GM23248 (cell line): Measurements from ENCODE around the gene GPHA2. TPM values are rescaled to one million over a fixed set of nuclear protein-coding genes. Genes with fewer than 3 reads are reported as not detected.
A peak's percentile ranks its signal among the peaks of the same experiment; 100 is the strongest.

ENCODE experiments used
- DNase-seq: peaks from one replicate; pipeline ENCODE4 v3.0.0-alpha.2; 2015
- H2AFZ ChIP-seq: fragments of 200-600 bp; sonication (generic); 2 replicates; pipeline ENCODE4 v1.6.1; 2016; ENCODE audit warnings: antibody characterized with exemption
- H3F3A ChIP-seq: fragments of 200-600 bp; sonication (generic); 2 replicates; pipeline ENCODE4 v1.6.1; 2016; ENCODE audit warnings: mild to moderate bottlenecking, antibody characterized with exemption, mixed run types; ENCODE audit not compliant: insufficient read depth
- H3K27ac ChIP-seq: fragments of 200-600 bp; sonication (generic); 2 replicates; pipeline ENCODE4 v1.5.1; 2016; ENCODE audit warnings: mild to moderate bottlenecking
- H3K27me3 ChIP-seq: fragments of 200-600 bp; sonication (generic); replicated peaks from 2 replicates; pipeline ENCODE4 v1.6.1; 2016; ENCODE audit warnings: mild to moderate bottlenecking; ENCODE audit not compliant: insufficient read depth
- H3K36me3 ChIP-seq: fragments of 200-600 bp; sonication (generic); 2 replicates; pipeline ENCODE4 v1.6.1; 2016; ENCODE audit warnings: low read depth, mild to moderate bottlenecking
- H3K4me1 ChIP-seq: fragments of 200-600 bp; sonication (generic); 2 replicates; pipeline ENCODE4 v1.6.1; 2016; ENCODE audit warnings: mild to moderate bottlenecking; ENCODE audit not compliant: insufficient read depth
- H3K4me2 ChIP-seq: fragments of 200-600 bp; sonication (generic); one replicate; pipeline ENCODE4 v1.6.1; 2016; ENCODE audit warnings: mild to moderate bottlenecking; ENCODE audit not compliant: unreplicated experiment
- H3K4me3 ChIP-seq: fragments of 200-600 bp; sonication (generic); 2 replicates; pipeline ENCODE4 v1.5.1; 2016; ENCODE audit warnings: mild to moderate bottlenecking
- H3K79me2 ChIP-seq: fragments of 200-600 bp; sonication (generic); 2 replicates; pipeline ENCODE4 v1.6.1; 2016; ENCODE audit warnings: mild to moderate bottlenecking; ENCODE audit not compliant: insufficient read depth
- H3K9ac ChIP-seq: fragments of 200-600 bp; sonication (generic); 2 replicates; pipeline ENCODE4 v1.6.1; 2016; ENCODE audit warnings: mild to moderate bottlenecking
- H3K9me2 ChIP-seq: fragments of 200-600 bp; sonication (generic); 2 replicates; pipeline ENCODE4 v1.6.1; 2016; ENCODE audit warnings: mixed run types, mild to moderate bottlenecking, moderate library complexity; ENCODE audit not compliant: insufficient read depth
- H3K9me3 ChIP-seq: fragments of 200-600 bp; sonication (generic); one replicate; pipeline ENCODE4 v1.6.1; 2017; ENCODE audit warnings: low read depth
- H4K20me1 ChIP-seq: fragments of 200-600 bp; sonication (generic); 2 replicates; pipeline ENCODE4 v1.6.0; 2016; ENCODE audit not compliant: insufficient read depth
- EZH2 ChIP-seq: fragments of 200-600 bp; sonication (generic); IDR thresholded peaks from 2 replicates; pipeline ENCODE4 v1.6.1; 2018; ENCODE audit warnings: antibody characterized with exemption, mild to moderate bottlenecking; ENCODE audit not compliant: insufficient read depth, poor library complexity, severe bottlenecking
- EZH2phosphoT487 ChIP-seq: fragments of 200-600 bp; sonication (generic); IDR thresholded peaks from 2 replicates; pipeline ENCODE4 v1.6.1; 2018; ENCODE audit warnings: antibody characterized with exemption, moderate library complexity, mild to moderate bottlenecking, low read depth; ENCODE audit not compliant: insufficient read depth
- WGBS, 2 experiments: methylation state at CpG; one replicate each; pipeline ENCODE4 v1.1.6; 2015 to 2017; ENCODE audit warnings: low lambda C conversion rate in 2 of 2, low coverage in 1 of 2; ENCODE audit errors: missing lambda C conversion rate in 2 of 2; 5-methylcytosine and 5-hydroxymethylcytosine counted together
- in situ Hi-C: fragments of 300-500 bp; cut with MboI; formaldehyde crosslinking; loops from 2 replicates; pipeline ENCODE4 v1.15.0; 2020
- polyA plus RNA-seq: library from polyadenylated mRNA; unstranded; fragments of >200 nt; fragmentation: Nextera tagmentation; extraction: Ambion mirVana; gene quantifications from 2 replicates; pipeline ENCODE4 v1.2.1, GENCODE V29; 2016
- total RNA-seq: library from RNA; depleted of rRNA; stranded (reverse); fragments of >200 nt; shearing (Covaris generic); gene quantifications from 2 replicates; pipeline ENCODE4 v1.2.3, GENCODE V29; 2014

The GPHA2 gene
- total and polyA plus RNA-seq, 2 experiments from 2014 or later, result not detected

DNA sequence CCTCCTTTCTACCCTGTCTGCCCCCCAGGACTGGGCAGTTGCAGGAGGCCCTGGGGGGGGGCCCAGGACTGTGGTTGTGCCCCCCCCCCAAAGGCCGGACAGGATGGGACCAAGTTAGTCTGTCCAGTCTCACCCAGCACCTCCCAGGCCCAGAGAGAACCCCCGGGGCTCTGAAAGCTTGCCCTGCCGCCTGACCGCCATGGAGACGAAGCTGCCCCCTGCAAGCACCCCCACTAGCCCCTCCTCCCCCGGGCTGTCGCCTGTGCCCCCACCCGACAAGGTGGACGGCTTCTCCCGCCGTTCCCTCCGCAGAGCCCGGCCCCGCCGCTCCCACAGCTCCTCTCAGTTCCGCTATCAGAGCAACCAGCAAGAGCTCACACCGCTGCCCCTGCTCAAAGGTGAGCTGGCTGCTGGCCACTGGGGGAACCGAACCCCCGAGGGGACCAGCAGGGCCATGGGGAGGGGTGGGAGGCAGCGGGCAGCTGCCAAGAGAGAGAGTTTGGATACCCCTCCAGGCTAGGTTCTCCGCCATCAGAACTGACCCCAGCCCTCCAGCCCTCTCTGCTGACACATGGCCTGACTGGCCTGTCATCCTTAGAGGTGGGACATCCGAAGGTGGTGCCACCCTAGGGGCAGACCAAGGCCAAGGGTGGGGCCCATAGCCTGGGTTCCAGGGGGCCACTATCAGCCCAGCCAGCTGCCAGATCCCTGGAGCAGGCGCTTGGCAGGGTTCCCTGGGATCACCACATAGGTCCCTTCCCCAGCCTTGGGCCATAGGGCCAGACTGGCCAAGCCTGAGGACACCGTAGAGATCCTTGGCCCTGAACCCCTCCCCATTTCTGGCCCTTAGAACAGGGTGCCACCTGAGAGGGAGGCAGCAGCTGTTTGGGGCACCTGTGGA is 9.9 kb downstream of the GPHA2 start:
- H4K20me1 ChIP-seq, result no peaks in the 10 kb centered on the region
- H2AFZ ChIP-seq, result no peak overlapping the region
- H3K27ac ChIP-seq, result no peak overlapping the region
- peak overlapping the region; percentile 89 for H3K4me2 ChIP-seq
- in situ Hi-C loops, result no loop called here
- peaks cover 11% of the 10 kb centered on the region for H3K36me3 ChIP-seq
- H3K9me3 ChIP-seq, result no peaks in the 10 kb centered on the region
- no peaks in the 10 kb centered on the region for H3K4me1 ChIP-seq
- 57 to 64% methylated on average over 11 to 23 of the region's 24 CpGs for WGBS, 2 experiments
- no peaks in the 10 kb centered on the region for H3K27me3 ChIP-seq
- H3K9me2 ChIP-seq, result no peaks in the 10 kb centered on the region
- DNase-seq, result no peak
- peak overlapping the region; percentile 85 for H3K4me3 ChIP-seq
- H3K79me2 ChIP-seq, result peaks cover 17% of the 10 kb centered on the region; the same call in 1 of the 2 replicates
- peak overlapping the region; percentile 80 for H3K9ac ChIP-seq
- H3F3A ChIP-seq, result no peaks in the 10 kb centered on the region
- TF ChIP-seq EZH2 (no peak), EZH2phosphoT487 (no peak)

- Histone ChIP-seq H3K9me2 (no peaks in the 10 kb centered on the region), H2AFZ (peak overlapping the region; percentile 100), H3K36me3 (peaks cover 5% of the 10 kb centered on the region), H4K20me1 (no peaks in the 10 kb centered on the region), H3K79me2 (peaks cover 17% of the 10 kb centered on the region; the same call in 1 of the 2 replicates), H3K9ac (peak overlapping the region; percentile 80), H3K4me2 (peak overlapping the region; percentile 89), H3K4me1 (no peaks in the 10 kb centered on the region), H3K9me3 (no peaks in the 10 kb centered on the region), H3K27me3 (no peaks in the 10 kb centered on the region), H3K4me3 (peak overlapping the region; percentile 85), H3K27ac (no peak overlapping the region), H3F3A (no peaks in the 10 kb centered on the region)
- peak; percentile 57 for DNase-seq
- no peak for TF ChIP-seq EZH2
- TF ChIP-seq EZH2phosphoT487, result no peak
- WGBS, 2 experiments, result 1 to 2% methylated on average over 23 to 24 of the region's 24 CpGs
- in situ Hi-C loops, result no loop called here
These were observed 10.8 kb downstream of the GPHA2 start for GRCh38 chr11:64924910-64925284.

GRCh38 chr11:64923944-64924909 is 11.5 kb downstream of the GPHA2 start, which contains the start of gene PPP2R5B:
Gene PPP2R5B (plus strand): TSS chr11:64924689. CDS start chr11:64925735, 1,046 bp downstream.
- H3F3A ChIP-seq, result no peaks in the 10 kb centered on the region
- H3K4me3 ChIP-seq, result peak within 1 kb of the TSS; percentile 85
- no peaks in the 10 kb centered on the region for H4K20me1 ChIP-seq
- no peaks in the 10 kb centered on the region for H3K9me2 ChIP-seq
- TF ChIP-seq EZH2 (no peak), EZH2phosphoT487 (no peak)
- H3K79me2 ChIP-seq, result peaks cover 17% of the 10 kb centered on the region; the same call in 1 of the 2 replicates
- H3K9ac ChIP-seq, result peak within 1 kb of the TSS; percentile 80
- DNase-seq, result peak; percentile 98
- H3K4me2 ChIP-seq, result peak within 1 kb of the TSS; percentile 89
- H3K27me3 ChIP-seq, result no peaks in the 10 kb centered on the region
- H3K27ac ChIP-seq, result peak within 1 kb of the TSS; percentile 73
- no peaks in the 10 kb centered on the region for H3K4me1 ChIP-seq
- in situ Hi-C loops, result no loop called here
- H3K9me3 ChIP-seq, result no peaks in the 10 kb centered on the region
- H3K36me3 ChIP-seq, result peaks cover 4% of the 10 kb centered on the region; the same call in 1 of the 2 replicates
- H2AFZ ChIP-seq, result peak within 1 kb of the TSS; percentile 100
- WGBS, 2 experiments, result 1% methylated on average over 20 to 46 of the region's 47 CpGs

DNA sequence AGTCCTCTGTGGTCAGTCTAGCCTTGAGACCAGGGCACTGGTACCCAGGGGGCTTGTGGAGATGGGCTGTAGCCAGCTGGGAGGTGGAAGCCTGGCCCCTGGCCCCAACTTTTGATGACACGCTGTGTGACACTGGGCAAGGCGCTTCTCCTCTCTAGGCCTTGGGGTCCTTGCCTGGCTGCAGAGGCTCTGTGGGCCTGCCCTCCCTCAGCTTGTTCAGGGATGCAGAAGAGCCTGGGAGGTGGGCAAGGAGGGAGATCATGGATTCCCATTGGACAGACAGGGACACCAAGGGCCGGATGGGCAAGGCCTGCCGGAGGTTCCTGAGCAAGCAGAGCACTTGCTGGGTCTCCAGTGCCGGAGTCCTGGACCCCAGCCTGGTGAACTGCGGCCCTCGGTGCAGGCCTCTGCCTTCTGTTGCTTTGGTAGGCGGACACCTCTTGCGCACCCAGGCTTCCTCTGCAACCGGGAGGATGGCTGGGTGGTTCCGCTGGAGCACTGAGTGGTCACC is 12.5 kb downstream of the GPHA2 start:
- Histone ChIP-seq H3K27me3 (no peaks in the 10 kb centered on the region), H3K36me3 (no peaks in the 10 kb centered on the region), H3K4me2 (no peak overlapping the region), H3K9me2 (no peaks in the 10 kb centered on the region), H3K27ac (no peak overlapping the region), H3K4me3 (no peak overlapping the region), H2AFZ (peak overlapping the region; percentile 100), H3F3A (peaks cover 6% of the 10 kb centered on the region; the same call in 1 of the 2 replicates), H3K9ac (no peak overlapping the region), H3K9me3 (no peaks in the 10 kb centered on the region), H3K79me2 (peaks cover 17% of the 10 kb centered on the region; the same call in 1 of the 2 replicates), H3K4me1 (peaks cover 5% of the 10 kb centered on the region; the same call in 1 of the 2 replicates), H4K20me1 (no peaks in the 10 kb centered on the region)
- 77 to 78% methylated on average over 10 to 11 of the region's 11 CpGs for WGBS, 2 experiments
- in situ Hi-C loops, result no loop called here
- TF ChIP-seq EZH2phosphoT487 (no peak), EZH2 (no peak)
- no peak for DNase-seq
